Smooth muscle cell (in vitro differentiated cells): ENCODE data around the gene NDOR1. TPM values are rescaled to one million over a fixed set of nuclear protein-coding genes. Genes with fewer than 3 reads are reported as not detected.
"Not testable (repeated sequence)": the region's sequence is repeated elsewhere in the genome, so short reads cannot be mapped to it uniquely, and the experiment has no call there.

ENCODE experiments used
- DNase-seq: peaks from one replicate; lab custom pipeline; 2025; ENCODE audit not compliant: unreplicated experiment; lab: John Stamatoyannopoulos, UW
- H2AFZ ChIP-seq: fragments of 200-600 bp; sonication (generic); 2 replicates; pipeline ENCODE4 v1.6.0; 2016; ENCODE audit warnings: antibody characterized with exemption, low read depth, mild to moderate bottlenecking
- H3F3A ChIP-seq: fragments of 200-600 bp; sonication (generic); 2 replicates; pipeline ENCODE4 v1.6.0; 2017; ENCODE audit warnings: antibody characterized with exemption, low read depth
- H3K27ac ChIP-seq: fragments of 200-600 bp; sonication (generic); 2 replicates; pipeline ENCODE4 v1.5.1; 2016; ENCODE audit warnings: low read depth, mild to moderate bottlenecking
- H3K27me3 ChIP-seq: fragments of 200-600 bp; sonication (generic); 2 replicates; pipeline ENCODE4 v1.6.1; 2016; ENCODE audit warnings: low read depth, mild to moderate bottlenecking
- H3K36me3 ChIP-seq: fragments of 200-600 bp; sonication (generic); 2 replicates; pipeline ENCODE4 v1.5.1; 2016; ENCODE audit warnings: low read depth
- H3K4me1 ChIP-seq: fragments of 200-600 bp; sonication (generic); 2 replicates; pipeline ENCODE4 v1.5.1; 2016; ENCODE audit warnings: low read depth
- H3K4me2 ChIP-seq: fragments of 200-600 bp; sonication (generic); 2 replicates; pipeline ENCODE4 v1.6.0; 2016; ENCODE audit warnings: mild to moderate bottlenecking
- H3K4me3 ChIP-seq: fragments of 200-600 bp; sonication (generic); 2 replicates; pipeline ENCODE4 v1.5.1; 2016; ENCODE audit warnings: mild to moderate bottlenecking
- H3K79me2 ChIP-seq: fragments of 200-600 bp; sonication (generic); 2 replicates; pipeline ENCODE4 v1.6.0; 2016; ENCODE audit warnings: low read depth, mild to moderate bottlenecking
- H3K9ac ChIP-seq: fragments of 200-600 bp; sonication (generic); 2 replicates; pipeline ENCODE4 v1.6.0; 2016; ENCODE audit warnings: low read depth
- H3K9me3 ChIP-seq: fragments of 200-600 bp; sonication (generic); replicated peaks from 2 replicates; pipeline ENCODE4 v1.5.1; 2016; ENCODE audit warnings: low read depth
- H4K20me1 ChIP-seq: fragments of 200-600 bp; sonication (generic); 2 replicates; pipeline ENCODE4 v1.6.0; 2016; ENCODE audit warnings: low read depth
- WGBS: methylation state at CpG from one replicate; pipeline ENCODE4 v1.1.7; 2016; ENCODE audit warnings: low lambda C conversion rate; 5-methylcytosine and 5-hydroxymethylcytosine counted together
- polyA plus RNA-seq: library from polyadenylated mRNA; unstranded; fragments of >200 nt; fragmentation: Nextera tagmentation; extraction: Ambion mirVana; gene quantifications from 2 replicates; pipeline ENCODE4 v1.2.1, GENCODE V29; 2016
- total RNA-seq: library from RNA; depleted of rRNA; stranded (reverse); fragments of >200 nt; gene quantifications from 2 replicates; pipeline ENCODE4 v1.2.3, GENCODE V29; 2014
- TF ChIP-seq, protein P1 (sequence below): fragments of 200-600 bp; sonication (generic); IDR thresholded peaks from 2 replicates; pipeline ENCODE4 v1.5.1; 2017; ENCODE audit warnings: borderline replicate concordance, mild to moderate bottlenecking, antibody characterized with exemption; ENCODE audit not compliant: insufficient read depth, poor library complexity, severe bottlenecking

The NDOR1 gene
- total and polyA plus RNA-seq, 2 experiments from 2014 or later, result 6.5 to 7.7 TPM

DNA sequence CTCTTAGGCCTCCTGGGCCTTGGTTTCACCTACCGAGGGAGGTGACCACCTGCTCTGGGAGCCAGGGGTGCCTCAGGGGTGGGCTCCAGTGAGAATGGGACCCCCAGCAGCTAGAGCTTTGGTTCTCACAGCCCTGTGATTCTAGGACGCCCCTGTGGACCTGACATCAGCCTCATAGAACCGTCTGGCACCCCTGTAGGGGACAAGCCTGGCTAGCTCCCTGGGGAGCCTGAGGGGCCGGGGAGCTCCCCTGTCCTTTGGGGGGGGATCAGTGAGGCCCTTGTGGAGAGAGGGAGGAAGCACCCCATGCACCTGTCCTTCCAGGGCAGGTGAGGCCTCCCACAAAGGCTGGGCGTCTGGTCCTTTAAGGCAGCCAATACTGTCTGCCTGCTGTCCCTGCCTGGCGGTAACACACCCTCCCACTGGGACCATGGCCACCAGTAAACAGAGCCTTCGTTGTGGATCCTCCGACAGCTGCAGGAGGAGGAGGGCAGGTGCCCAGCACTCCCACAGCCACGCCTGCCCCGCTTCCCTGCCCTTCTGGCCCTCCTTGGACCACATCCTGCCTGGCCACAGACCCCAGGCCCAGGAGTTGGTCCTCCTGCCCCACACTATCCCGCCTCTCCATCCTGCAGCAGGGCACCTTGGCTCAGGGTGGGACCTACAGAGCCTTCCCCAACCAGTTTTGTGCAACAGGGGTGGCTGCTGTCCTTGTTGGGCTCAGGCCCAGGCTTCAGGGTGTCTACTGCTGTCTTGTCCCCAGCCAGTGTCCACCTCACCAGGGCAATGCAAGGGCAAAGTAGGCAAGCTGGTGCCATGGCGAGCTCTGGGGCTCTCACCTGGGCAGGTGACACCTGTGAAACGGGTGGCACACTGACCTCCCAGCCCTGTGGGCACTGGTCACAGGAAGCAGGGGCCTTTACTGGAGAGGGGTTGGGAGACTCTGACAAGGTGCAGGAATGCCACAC lies 32.5 kb downstream of the NDOR1 start:
- peaks cover 31% of the 10 kb centered on the region for H3K79me2 ChIP-seq
- H3K4me1 ChIP-seq, result peaks cover 13% of the 10 kb centered on the region
- no peak overlapping the region for H3K9ac ChIP-seq
- H3K27ac ChIP-seq, result no peak overlapping the region
- no peak overlapping the region for H3K4me3 ChIP-seq
- TF ChIP-seq, protein P1, sequence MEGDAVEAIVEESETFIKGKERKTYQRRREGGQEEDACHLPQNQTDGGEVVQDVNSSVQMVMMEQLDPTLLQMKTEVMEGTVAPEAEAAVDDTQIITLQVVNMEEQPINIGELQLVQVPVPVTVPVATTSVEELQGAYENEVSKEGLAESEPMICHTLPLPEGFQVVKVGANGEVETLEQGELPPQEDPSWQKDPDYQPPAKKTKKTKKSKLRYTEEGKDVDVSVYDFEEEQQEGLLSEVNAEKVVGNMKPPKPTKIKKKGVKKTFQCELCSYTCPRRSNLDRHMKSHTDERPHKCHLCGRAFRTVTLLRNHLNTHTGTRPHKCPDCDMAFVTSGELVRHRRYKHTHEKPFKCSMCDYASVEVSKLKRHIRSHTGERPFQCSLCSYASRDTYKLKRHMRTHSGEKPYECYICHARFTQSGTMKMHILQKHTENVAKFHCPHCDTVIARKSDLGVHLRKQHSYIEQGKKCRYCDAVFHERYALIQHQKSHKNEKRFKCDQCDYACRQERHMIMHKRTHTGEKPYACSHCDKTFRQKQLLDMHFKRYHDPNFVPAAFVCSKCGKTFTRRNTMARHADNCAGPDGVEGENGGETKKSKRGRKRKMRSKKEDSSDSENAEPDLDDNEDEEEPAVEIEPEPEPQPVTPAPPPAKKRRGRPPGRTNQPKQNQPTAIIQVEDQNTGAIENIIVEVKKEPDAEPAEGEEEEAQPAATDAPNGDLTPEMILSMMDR, result no peak
- no peaks in the 10 kb centered on the region for H3K36me3 ChIP-seq
- no peak overlapping the region for H2AFZ ChIP-seq
- no peak overlapping the region for H3K4me2 ChIP-seq
- H3K9me3 ChIP-seq, result no peaks in the 10 kb centered on the region
- H3F3A ChIP-seq, result peaks cover 19% of the 10 kb centered on the region
- 84% methylated on average over 13 of the region's 13 CpGs for WGBS
- no peak for DNase-seq
- no peaks in the 10 kb centered on the region for H3K27me3 ChIP-seq
- peaks cover 32% of the 10 kb centered on the region for H4K20me1 ChIP-seq

DNA sequence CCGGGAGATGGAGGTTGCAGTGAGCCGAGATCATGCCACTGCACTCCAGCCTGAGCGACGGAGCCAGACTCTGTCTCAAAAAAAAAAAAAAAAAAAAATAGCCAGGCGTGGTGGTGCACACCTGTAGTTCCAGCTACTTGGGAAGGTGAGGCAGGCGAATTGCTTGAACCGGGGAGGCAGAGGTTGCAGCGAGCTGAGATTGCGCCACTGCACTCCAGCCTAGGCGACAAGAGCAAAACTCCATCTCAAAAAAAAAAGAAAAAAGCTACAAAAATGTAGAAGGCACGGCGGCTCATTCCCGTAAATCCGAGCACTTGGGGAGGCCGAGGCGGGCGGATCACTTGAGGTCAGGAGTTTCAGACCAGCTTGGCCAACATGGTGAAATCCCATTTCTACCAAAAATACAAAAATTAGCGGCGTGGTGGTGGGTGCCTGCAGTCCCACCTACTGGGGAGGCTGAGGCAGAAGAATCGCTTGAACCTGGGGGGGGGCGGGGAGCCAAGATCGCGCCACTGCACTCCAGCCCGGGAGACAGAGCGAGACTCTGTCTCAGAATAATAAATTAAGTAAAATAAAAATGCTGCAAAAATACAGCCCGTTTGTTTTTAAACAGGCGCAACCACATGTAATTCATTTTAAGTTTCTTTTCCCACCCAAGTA lies 34.2 kb downstream of the NDOR1 start:
- H3K27me3 ChIP-seq, H3K36me3 ChIP-seq, DNase-seq, H3K9me3 ChIP-seq: not testable (repeated sequence)
- H3K27ac ChIP-seq, result peak overlapping the region; percentile 93
- peak overlapping the region; percentile 86 for H2AFZ ChIP-seq
- peaks cover 13% of the 10 kb centered on the region for H3K4me1 ChIP-seq
- peaks cover 38% of the 10 kb centered on the region for H3K79me2 ChIP-seq
- H3K9ac ChIP-seq, result peak overlapping the region; percentile 81
- WGBS, result 43% methylated on average over 23 of the region's 27 CpGs
- peak overlapping the region; percentile 82 for H3K4me3 ChIP-seq
- peaks cover 25% of the 10 kb centered on the region for H3F3A ChIP-seq
- peaks cover 45% of the 10 kb centered on the region for H4K20me1 ChIP-seq
- H3K4me2 ChIP-seq, result peak overlapping the region; percentile 98

DNA sequence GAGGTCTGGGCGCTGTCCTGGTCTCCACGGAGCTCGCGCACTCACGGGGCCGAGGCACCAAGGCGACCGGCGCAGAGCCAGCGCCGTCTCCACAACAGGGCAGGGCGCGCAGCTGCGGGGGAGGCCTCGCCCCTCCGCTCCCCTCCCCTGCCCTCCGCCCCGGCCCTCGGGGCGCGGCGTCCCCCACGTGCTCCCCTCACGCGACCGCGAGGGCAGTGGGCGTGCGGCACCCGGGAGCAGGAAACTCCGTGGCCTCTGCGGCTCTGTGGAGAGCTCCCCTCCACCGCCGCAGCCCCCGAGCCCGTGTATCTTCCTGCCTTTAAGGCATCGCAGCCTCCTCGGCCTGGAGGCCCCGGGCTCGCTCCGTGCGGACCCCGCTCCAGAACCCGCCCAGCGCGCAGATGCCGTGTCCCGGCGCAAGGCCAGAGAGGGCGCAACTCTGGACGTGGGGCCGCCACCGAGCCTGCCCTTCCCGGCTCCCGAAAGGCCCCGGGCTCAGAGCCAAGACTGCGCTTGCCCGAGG lies 34.9 kb downstream of the NDOR1 start:
- Histone ChIP-seq H3K9me3 (no peaks in the 10 kb centered on the region), H4K20me1 (peaks cover 45% of the 10 kb centered on the region), H3K9ac (peak overlapping the region; percentile 81), H3F3A (peaks cover 25% of the 10 kb centered on the region), H2AFZ (peak overlapping the region; percentile 86), H3K36me3 (no peaks in the 10 kb centered on the region), H3K4me1 (peaks cover 13% of the 10 kb centered on the region), H3K4me2 (peak overlapping the region; percentile 98), H3K79me2 (peaks cover 38% of the 10 kb centered on the region), H3K27ac (peak overlapping the region; percentile 93), H3K4me3 (peak overlapping the region; percentile 82), H3K27me3 (no peaks in the 10 kb centered on the region)
- peak; percentile 86 for DNase-seq
- TF ChIP-seq, protein P1, result no peak
- under 1% methylated on average over 39 of the region's 58 CpGs for WGBS
